ENCODE results near the gene MRPL42.

The MRPL42 gene

GRCh38 chr12:93526786-93527428 lies 59.6 kb downstream of the MRPL42 start:
- no peaks in the 10 kb centered on the region for H3K36me3 Mint-ChIP-seq (ENCODE audit: low read depth)
- H3K4me1 Mint-ChIP-seq (ENCODE audit: low read depth) = peaks cover 6% of the 10 kb centered on the region
- no peaks in the 10 kb centered on the region for H3K27me3 Mint-ChIP-seq
- H3K4me3 Mint-ChIP-seq = no peak overlapping the region
- intact Hi-C loops (cut with micrococcal nuclease) = no loop called here
- H3K27ac Mint-ChIP-seq = no peak overlapping the region
- no peaks in the 10 kb centered on the region for H3K9me3 Mint-ChIP-seq

- no peak overlapping the region for H3K27ac Mint-ChIP-seq
- no peak overlapping the region for H3K4me3 Mint-ChIP-seq
- no peaks in the 10 kb centered on the region for H3K36me3 Mint-ChIP-seq (ENCODE audit: low read depth)
- H3K27me3 Mint-ChIP-seq = no peaks in the 10 kb centered on the region
- H3K9me3 Mint-ChIP-seq = no peaks in the 10 kb centered on the region
- peaks cover 6% of the 10 kb centered on the region for H3K4me1 Mint-ChIP-seq (ENCODE audit: low read depth)
- intact Hi-C loops (cut with micrococcal nuclease) = no loop called here
Measured at GRCh38 chr12:93530358-93530757, 63.0 kb downstream of the MRPL42 start.

GRCh38 chr12:93533310-93533709 lies 66.0 kb downstream of the MRPL42 start:
- peaks cover 6% of the 10 kb centered on the region for H3K4me1 Mint-ChIP-seq (ENCODE audit: low read depth)
- intact Hi-C loops (cut with micrococcal nuclease) = no loop called here

GRCh38 chr12:93536111-93536765 lies 68.9 kb downstream of the MRPL42 start:
- Mint-ChIP-seq H3K4me3 (no peak overlapping the region), H3K27ac (no peak overlapping the region), H3K4me1 (ENCODE audit: low read depth) (no peaks in the 10 kb centered on the region), H3K36me3 (ENCODE audit: low read depth) (no peaks in the 10 kb centered on the region), H3K9me3 (no peaks in the 10 kb centered on the region), H3K27me3 (no peaks in the 10 kb centered on the region)
- intact Hi-C loops (cut with micrococcal nuclease) = no loop called here

More at GRCh38 chr12:93533310-93533709, 66.0 kb downstream of the MRPL42 start:
- Mint-ChIP-seq H3K9me3 (no peaks in the 10 kb centered on the region), H3K27ac (no peak overlapping the region), H3K27me3 (no peaks in the 10 kb centered on the region), H3K36me3 (ENCODE audit: low read depth) (no peaks in the 10 kb centered on the region), H3K4me3 (no peak overlapping the region)

GRCh38 chr12:93536766-93537488 lies 69.6 kb downstream of the MRPL42 start:
- Mint-ChIP-seq H3K4me1 (ENCODE audit: low read depth) (no peaks in the 10 kb centered on the region), H3K27me3 (no peaks in the 10 kb centered on the region), H3K27ac (no peak overlapping the region), H3K36me3 (ENCODE audit: low read depth) (no peaks in the 10 kb centered on the region), H3K9me3 (no peaks in the 10 kb centered on the region), H3K4me3 (no peak overlapping the region)
- intact Hi-C loops (cut with micrococcal nuclease) = no loop called here

- H3K36me3 Mint-ChIP-seq (ENCODE audit: low read depth) = no peaks in the 10 kb centered on the region
- H3K9me3 Mint-ChIP-seq = no peaks in the 10 kb centered on the region
- no peak overlapping the region for H3K4me3 Mint-ChIP-seq
- no peaks in the 10 kb centered on the region for H3K27me3 Mint-ChIP-seq
- no peak overlapping the region for H3K27ac Mint-ChIP-seq
- intact Hi-C loops (cut with micrococcal nuclease) = no loop called here
- H3K4me1 Mint-ChIP-seq (ENCODE audit: low read depth) = no peaks in the 10 kb centered on the region
Measured at GRCh38 chr12:93537769-93538168, 70.5 kb downstream of the MRPL42 start.

GRCh38 chr12:93539821-93540220 lies 72.5 kb downstream of the MRPL42 start:
- H3K27ac Mint-ChIP-seq = no peak overlapping the region
- no peaks in the 10 kb centered on the region for H3K9me3 Mint-ChIP-seq
- H3K36me3 Mint-ChIP-seq (ENCODE audit: low read depth) = no peaks in the 10 kb centered on the region
- H3K4me1 Mint-ChIP-seq (ENCODE audit: low read depth) = no peaks in the 10 kb centered on the region
- no peaks in the 10 kb centered on the region for H3K27me3 Mint-ChIP-seq
- intact Hi-C loops (cut with micrococcal nuclease) = loop anchor here (5.0 kb wide), 1 partner anchor 702 kb away; no protein-coding TSS in a partner anchor
- H3K4me3 Mint-ChIP-seq = no peak overlapping the region

- H3K27ac Mint-ChIP-seq = no peak overlapping the region
- intact Hi-C loops (cut with micrococcal nuclease) = loop anchor here (5.0 kb wide), 1 partner anchor 702 kb away; no protein-coding TSS in a partner anchor
- H3K27me3 Mint-ChIP-seq = no peaks in the 10 kb centered on the region
- no peaks in the 10 kb centered on the region for H3K9me3 Mint-ChIP-seq
- H3K4me3 Mint-ChIP-seq = no peak overlapping the region
- H3K36me3 Mint-ChIP-seq (ENCODE audit: low read depth) = no peaks in the 10 kb centered on the region
- no peaks in the 10 kb centered on the region for H3K4me1 Mint-ChIP-seq (ENCODE audit: low read depth)
Measured at GRCh38 chr12:93540466-93540865, 73.2 kb downstream of the MRPL42 start.

- H3K4me1 Mint-ChIP-seq (ENCODE audit: low read depth) = no peaks in the 10 kb centered on the region
- H3K4me3 Mint-ChIP-seq = no peak overlapping the region
- intact Hi-C loops (cut with micrococcal nuclease) = loop anchor here (5.0 kb wide), 1 partner anchor 701 kb away; no protein-coding TSS in a partner anchor
- no peak overlapping the region for H3K27ac Mint-ChIP-seq
- no peaks in the 10 kb centered on the region for H3K27me3 Mint-ChIP-seq
- no peaks in the 10 kb centered on the region for H3K9me3 Mint-ChIP-seq
- no peaks in the 10 kb centered on the region for H3K36me3 Mint-ChIP-seq (ENCODE audit: low read depth)
Measured at GRCh38 chr12:93541578-93542225, 74.4 kb downstream of the MRPL42 start.

- Mint-ChIP-seq H3K27me3 (no peaks in the 10 kb centered on the region), H3K4me1 (ENCODE audit: low read depth) (no peaks in the 10 kb centered on the region), H3K9me3 (no peaks in the 10 kb centered on the region), H3K27ac (no peak overlapping the region), H3K4me3 (no peak overlapping the region), H3K36me3 (ENCODE audit: low read depth) (no peaks in the 10 kb centered on the region)
- intact Hi-C loops (cut with micrococcal nuclease) = no loop called here
Measured at GRCh38 chr12:93547778-93548177, 80.5 kb downstream of the MRPL42 start.

- Mint-ChIP-seq H3K27ac (no peak overlapping the region), H3K4me3 (no peak overlapping the region), H3K27me3 (no peaks in the 10 kb centered on the region), H3K36me3 (ENCODE audit: low read depth) (no peaks in the 10 kb centered on the region), H3K4me1 (ENCODE audit: low read depth) (no peaks in the 10 kb centered on the region), H3K9me3 (no peaks in the 10 kb centered on the region)
- intact Hi-C loops (cut with micrococcal nuclease) = no loop called here
Measured at GRCh38 chr12:93549174-93549573, 81.9 kb downstream of the MRPL42 start.

GRCh38 chr12:93550748-93551611 lies 83.7 kb downstream of the MRPL42 start:
- intact Hi-C loops (cut with micrococcal nuclease) = no loop called here
- Mint-ChIP-seq H3K4me3 (no peak overlapping the region), H3K4me1 (ENCODE audit: low read depth) (no peaks in the 10 kb centered on the region), H3K9me3 (no peaks in the 10 kb centered on the region), H3K27me3 (no peaks in the 10 kb centered on the region), H3K27ac (no peak overlapping the region), H3K36me3 (ENCODE audit: low read depth) (no peaks in the 10 kb centered on the region)

- no peaks in the 10 kb centered on the region for H3K36me3 Mint-ChIP-seq (ENCODE audit: low read depth)
- H3K4me1 Mint-ChIP-seq (ENCODE audit: low read depth) = no peaks in the 10 kb centered on the region
- H3K4me3 Mint-ChIP-seq = no peak overlapping the region
- intact Hi-C loops (cut with micrococcal nuclease) = no loop called here
- no peak overlapping the region for H3K27ac Mint-ChIP-seq
- H3K27me3 Mint-ChIP-seq = no peaks in the 10 kb centered on the region
- H3K9me3 Mint-ChIP-seq = no peaks in the 10 kb centered on the region
Measured at GRCh38 chr12:93552427-93552826, 85.1 kb downstream of the MRPL42 start.

Data from dendritic cell treated with granulocyte-macrophage colony-stimulating factor and Interleukin-4, amounts not matched to agents 40 ng/mL and 50 ng/mL, for 4 days (primary cell).